ENCODE data around the gene CFH. TPM values are rescaled to one million over a fixed set of nuclear protein-coding genes. Genes with fewer than 3 reads are reported as not detected.

CFH gene
- total RNA-seq, 4 donors from 2014 or later, result 7.2 to 83.8 (median 24.4) TPM

DNA sequence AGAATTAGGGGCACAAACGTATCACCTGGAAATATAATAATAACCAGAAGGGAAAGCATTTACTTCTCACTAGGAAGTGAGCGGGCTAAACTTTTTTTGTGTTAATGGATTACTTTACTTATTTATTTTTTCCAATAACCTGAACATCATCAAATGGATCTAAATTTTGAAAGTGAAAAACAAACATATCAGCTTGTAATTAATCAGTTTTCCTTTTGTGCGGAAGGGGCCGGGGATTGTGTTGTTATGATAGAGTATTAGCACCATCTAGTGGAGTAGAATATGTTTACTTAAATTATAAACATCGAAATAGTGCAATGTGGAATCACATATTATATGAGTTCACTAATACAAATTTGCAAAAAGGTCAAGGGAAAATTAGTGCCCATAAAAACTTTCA is 9.0 kb downstream of the CFH start:
- TF ChIP-seq POLR2A (IDR thresholded peaks at IDR 0.05), result no peak
- TF ChIP-seq, protein P1, sequence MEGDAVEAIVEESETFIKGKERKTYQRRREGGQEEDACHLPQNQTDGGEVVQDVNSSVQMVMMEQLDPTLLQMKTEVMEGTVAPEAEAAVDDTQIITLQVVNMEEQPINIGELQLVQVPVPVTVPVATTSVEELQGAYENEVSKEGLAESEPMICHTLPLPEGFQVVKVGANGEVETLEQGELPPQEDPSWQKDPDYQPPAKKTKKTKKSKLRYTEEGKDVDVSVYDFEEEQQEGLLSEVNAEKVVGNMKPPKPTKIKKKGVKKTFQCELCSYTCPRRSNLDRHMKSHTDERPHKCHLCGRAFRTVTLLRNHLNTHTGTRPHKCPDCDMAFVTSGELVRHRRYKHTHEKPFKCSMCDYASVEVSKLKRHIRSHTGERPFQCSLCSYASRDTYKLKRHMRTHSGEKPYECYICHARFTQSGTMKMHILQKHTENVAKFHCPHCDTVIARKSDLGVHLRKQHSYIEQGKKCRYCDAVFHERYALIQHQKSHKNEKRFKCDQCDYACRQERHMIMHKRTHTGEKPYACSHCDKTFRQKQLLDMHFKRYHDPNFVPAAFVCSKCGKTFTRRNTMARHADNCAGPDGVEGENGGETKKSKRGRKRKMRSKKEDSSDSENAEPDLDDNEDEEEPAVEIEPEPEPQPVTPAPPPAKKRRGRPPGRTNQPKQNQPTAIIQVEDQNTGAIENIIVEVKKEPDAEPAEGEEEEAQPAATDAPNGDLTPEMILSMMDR (IDR thresholded peaks at IDR 0.05), result peak; percentile 46 to 69 (median 64)
- Histone ChIP-seq H3K27ac (no peak overlapping the region), H3K4me1 (no peaks in the 10 kb centered on the region), H3K27me3 (no peaks in the 10 kb centered on the region), H3K9me3 (no peaks in the 10 kb centered on the region), H3K4me3 (peak overlapping the region in 1 of 2 donors; percentile 32), H3K36me3 (no peaks in the 10 kb centered on the region)
- DNase-seq, result no peak
- intact Hi-C loops (cut with DNase I; ENCODE audit: low total_unique reads), result no loop called here

DNA sequence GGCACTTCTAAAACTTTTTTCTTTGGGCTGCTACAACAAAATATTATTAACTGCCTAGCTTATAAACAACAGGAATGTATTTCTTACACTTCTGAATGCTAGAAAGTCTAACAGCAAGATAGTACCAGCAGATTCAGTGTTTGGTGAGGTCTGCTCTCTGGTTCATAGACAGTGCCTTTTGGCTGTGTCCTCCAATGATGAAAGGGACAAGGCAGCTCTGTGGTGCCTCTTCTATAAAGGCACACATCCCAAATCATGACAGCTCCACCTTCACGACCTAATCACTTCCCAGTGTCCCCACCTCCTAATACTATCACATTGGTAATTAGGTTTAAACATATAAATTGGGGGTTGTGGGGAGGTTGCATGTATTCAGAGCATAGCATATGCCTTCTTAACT is 9.5 kb downstream of the CFH start:
- no peaks in the 10 kb centered on the region for H3K27me3 ChIP-seq
- H3K4me3 ChIP-seq, result peak overlapping the region in 1 of 2 donors; percentile 32
- H3K4me1 ChIP-seq, result no peaks in the 10 kb centered on the region
- no peak overlapping the region for H3K27ac ChIP-seq
- H3K36me3 ChIP-seq, result no peaks in the 10 kb centered on the region
- no peak for DNase-seq
- intact Hi-C loops (cut with DNase I; ENCODE audit: low total_unique reads), result no loop called here
- H3K9me3 ChIP-seq, result no peaks in the 10 kb centered on the region
- TF ChIP-seq, protein P1 (IDR thresholded peaks at IDR 0.05), result no peak
- TF ChIP-seq POLR2A (IDR thresholded peaks at IDR 0.05), result no peak

- no peak for DNase-seq
- Histone ChIP-seq H3K4me1 (no peaks in the 10 kb centered on the region), H3K36me3 (no peaks in the 10 kb centered on the region), H3K9me3 (no peaks in the 10 kb centered on the region), H3K27ac (no peak overlapping the region), H3K27me3 (no peaks in the 10 kb centered on the region), H3K4me3 (no peak overlapping the region)
- intact Hi-C loops (cut with DNase I; ENCODE audit: low total_unique reads), result no loop called here
- TF ChIP-seq, protein P1 (IDR thresholded peaks at IDR 0.05), result no peak
- TF ChIP-seq POLR2A (IDR thresholded peaks at IDR 0.05), result no peak
Measured at GRCh38 chr1:196667131-196667530, 15.3 kb downstream of the CFH start.

GRCh38 chr1:196669051-196669450 is 17.2 kb downstream of the CFH start:
- Histone ChIP-seq H3K27me3 (no peaks in the 10 kb centered on the region), H3K9me3 (no peaks in the 10 kb centered on the region), H3K4me1 (no peaks in the 10 kb centered on the region), H3K36me3 (no peaks in the 10 kb centered on the region), H3K27ac (no peak overlapping the region), H3K4me3 (no peak overlapping the region)
- intact Hi-C loops (cut with DNase I; ENCODE audit: low total_unique reads), result no loop called here
- DNase-seq, result no peak
- TF ChIP-seq, protein P1 (IDR thresholded peaks at IDR 0.05), result no peak
- no peak for TF ChIP-seq POLR2A (IDR thresholded peaks at IDR 0.05)

GRCh38 chr1:196669693-196670092 is 17.9 kb downstream of the CFH start:
- H3K27me3 ChIP-seq, result no peaks in the 10 kb centered on the region
- no peak for DNase-seq
- H3K9me3 ChIP-seq, result no peaks in the 10 kb centered on the region
- TF ChIP-seq, protein P1 (IDR thresholded peaks at IDR 0.05), result no peak
- TF ChIP-seq POLR2A (IDR thresholded peaks at IDR 0.05), result no peak
- intact Hi-C loops (cut with DNase I; ENCODE audit: low total_unique reads), result no loop called here
- H3K4me1 ChIP-seq, result no peaks in the 10 kb centered on the region
- H3K4me3 ChIP-seq, result no peak overlapping the region
- no peak overlapping the region for H3K27ac ChIP-seq
- no peaks in the 10 kb centered on the region for H3K36me3 ChIP-seq

Measured in uterus (tissue), 4 donors.